ENCODE measurements around the gene TSSC4.

TSSC4 gene

DNA sequence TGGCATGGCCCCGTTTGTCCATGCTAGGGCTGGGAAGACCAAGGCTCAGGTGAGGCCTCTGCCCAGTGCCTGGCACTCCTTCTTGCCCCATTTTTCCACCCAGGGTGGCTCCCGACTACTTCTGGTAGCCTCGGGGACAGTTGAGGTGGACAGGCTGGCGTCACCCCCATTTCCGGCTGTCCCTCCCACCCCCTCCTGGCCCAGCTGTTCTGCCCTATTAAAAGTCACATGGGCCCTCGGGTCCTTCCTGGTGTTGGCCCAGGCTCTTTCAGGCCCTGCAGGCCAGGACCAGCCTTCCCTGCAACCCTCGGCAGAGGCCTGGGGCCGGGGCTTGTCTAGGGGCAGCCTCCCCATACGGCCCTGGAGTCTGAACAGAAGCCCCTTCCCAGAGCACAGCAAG lies 14.0 kb upstream of the TSSC4 start:
- no peak for DNase-seq (ENCODE audit: low read depth)

DNA sequence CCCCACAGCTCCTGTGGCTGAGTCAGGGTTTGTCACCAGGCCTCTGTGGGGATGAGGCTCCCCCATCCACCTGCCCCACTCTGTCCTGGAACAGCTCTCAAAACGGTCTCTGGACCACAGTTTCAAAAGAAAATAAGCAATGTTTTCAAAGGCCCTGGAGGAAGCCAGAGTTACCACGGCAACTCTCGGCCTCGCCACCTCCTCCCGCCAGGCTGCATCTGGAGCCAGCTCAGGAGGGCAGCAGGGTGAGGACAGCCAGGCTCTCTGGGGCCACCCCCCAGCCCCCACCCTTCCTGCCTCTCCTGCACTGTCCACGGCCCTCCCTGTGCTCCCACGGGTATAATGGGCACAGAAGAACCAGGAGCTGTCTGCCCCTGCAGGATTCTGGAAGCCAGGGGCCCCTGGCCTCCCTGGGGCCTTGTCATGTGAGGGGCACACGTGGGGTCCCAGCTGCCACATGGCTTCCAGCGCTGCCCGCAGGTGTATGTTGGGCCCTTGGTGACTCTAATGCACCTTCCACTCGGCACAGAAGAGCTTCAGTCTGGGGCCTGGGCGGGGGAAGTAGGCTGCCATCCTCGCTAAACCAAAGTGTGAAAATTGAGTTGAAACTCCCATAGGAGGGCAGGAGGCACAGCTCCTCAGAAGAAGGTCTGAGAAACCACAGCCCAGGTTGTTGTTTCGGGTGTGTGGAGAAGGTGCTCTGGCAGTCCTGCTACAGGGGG lies 13.1 kb upstream of the TSSC4 start:
- DNase-seq (ENCODE audit: low read depth) = no peak

DNA sequence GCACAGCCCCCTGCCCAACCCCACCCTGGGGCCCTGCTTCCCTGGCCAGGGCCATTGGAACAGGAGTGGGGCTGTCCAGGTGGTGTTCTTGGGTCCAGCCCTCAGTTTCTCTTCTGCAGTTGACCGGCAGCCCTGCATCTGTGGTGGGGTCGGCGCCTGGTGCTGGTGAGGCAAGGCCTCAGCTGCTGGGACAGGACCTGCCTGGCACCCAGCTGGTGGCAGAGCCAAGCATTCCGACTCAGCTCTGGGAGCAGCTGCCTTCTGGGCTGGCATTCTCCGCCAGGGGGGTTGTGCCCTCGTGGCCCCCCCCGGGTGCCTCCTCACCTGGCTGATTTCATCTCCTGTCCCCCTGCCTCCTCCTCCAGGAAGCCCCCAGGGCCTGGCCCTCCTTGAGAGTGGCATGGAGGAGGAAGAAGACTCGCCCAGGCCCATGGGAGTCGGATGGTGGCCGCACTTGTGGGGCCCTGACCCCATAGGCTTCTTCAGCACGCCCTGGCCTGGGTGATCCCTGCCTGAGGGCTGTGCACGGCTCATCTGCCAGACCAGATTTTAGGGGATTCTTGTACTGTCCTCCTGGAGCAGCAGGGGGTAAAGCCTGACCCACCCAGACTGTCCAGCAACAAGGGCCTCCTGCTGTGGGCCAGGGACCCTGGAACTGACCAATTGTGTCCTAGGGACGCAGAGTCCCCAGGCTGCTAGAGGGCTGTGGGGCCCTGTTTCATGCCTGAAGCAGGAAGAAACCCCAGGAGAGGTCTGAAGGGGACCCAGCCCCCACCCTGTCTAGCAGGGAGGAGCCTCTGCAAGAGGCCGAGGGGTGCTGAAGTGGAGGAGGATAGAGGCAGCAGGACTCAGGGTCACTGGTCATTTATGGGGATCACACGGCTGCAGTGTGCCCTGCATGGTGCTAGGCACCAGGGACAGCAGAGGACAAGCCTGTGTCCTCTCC lies 11.8 kb upstream of the TSSC4 start:
- DNase-seq (ENCODE audit: low read depth) = no peak

DNA sequence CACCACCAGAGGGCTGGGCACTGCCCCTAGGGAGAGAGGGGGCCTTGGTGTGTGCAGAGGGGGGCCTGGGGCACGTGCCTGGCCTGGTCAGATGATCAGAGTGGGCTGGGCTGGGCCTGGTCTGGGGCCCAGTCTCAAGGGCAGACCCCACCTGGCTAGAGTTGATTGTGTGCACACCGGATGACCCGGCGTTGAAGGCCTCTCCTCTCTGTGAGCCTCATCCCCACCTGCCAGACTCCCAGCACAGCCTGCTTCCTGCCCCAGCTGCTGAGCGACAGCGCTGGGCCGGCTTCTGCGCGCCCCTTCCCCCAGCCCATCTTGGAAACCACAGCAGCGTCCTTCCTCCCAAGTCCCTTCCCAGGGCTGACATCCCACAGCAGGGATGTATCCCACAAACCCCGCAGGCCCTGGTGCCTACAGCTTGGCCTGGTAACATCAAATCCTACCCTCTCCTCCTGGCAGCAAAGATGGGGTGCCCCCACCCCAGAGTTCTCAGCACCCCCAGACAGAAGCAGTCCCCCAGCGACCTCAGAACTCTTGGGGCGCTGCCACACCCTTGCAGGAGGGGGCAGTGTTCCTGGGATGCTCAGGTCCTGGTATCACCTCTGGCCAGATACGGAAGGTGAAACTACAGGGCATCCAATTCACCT lies 11.0 kb upstream of the TSSC4 start:
- no peak for DNase-seq (ENCODE audit: low read depth)

DNA sequence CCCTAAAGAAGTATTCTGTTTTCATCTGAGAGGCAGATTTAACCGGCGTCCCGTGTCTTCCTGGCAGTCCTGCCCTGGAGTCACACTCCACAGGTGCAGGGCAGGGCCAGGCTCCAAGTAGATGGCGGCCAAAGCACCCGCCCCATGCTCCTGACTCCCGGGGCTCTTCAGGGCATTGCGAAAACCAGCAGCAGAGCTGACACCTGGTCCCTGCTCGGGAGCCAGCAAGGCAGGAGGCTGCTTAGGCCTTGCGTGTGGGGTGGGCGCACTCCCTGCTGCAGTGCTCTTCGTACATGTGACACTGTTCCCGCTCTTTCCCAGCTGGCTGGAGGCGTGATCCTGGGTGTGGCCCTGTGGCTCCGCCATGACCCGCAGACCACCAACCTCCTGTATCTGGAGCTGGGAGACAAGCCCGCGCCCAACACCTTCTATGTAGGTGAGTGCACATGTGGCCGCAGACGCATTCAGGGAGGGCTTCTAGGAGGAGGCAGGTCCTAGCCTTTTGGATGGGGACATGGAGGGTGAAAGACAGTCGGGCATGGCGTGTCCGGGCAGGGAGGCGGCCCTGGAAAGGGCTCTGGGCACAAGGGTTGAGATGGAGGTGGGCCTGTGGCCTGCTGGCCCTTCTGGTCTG lies 10.3 kb upstream of the TSSC4 start:
- DNase-seq (ENCODE audit: low read depth) = no peak

DNA sequence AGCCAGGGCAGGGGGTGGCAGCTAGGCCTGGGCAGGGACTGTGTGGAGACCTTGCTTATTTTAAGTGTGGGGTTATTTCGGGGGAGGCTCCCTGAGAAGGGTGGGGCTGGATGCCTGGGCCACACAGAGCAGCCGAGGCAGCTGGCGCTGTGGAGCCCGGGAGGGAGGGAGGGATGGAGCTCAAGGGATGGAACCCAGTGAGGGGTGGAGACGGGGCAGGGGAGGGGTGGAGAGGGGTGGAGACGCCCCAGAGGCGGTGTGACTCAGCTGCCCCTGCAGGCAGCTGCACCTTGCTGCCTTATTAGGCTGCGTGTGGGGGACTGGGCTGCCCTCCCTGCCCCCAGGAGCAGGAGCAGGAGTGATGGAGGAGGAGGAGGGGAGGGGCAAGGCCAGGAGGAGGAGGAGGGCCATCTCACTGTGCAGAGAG lies 9.8 kb upstream of the TSSC4 start:
- no peak for DNase-seq (ENCODE audit: low read depth)

DNA sequence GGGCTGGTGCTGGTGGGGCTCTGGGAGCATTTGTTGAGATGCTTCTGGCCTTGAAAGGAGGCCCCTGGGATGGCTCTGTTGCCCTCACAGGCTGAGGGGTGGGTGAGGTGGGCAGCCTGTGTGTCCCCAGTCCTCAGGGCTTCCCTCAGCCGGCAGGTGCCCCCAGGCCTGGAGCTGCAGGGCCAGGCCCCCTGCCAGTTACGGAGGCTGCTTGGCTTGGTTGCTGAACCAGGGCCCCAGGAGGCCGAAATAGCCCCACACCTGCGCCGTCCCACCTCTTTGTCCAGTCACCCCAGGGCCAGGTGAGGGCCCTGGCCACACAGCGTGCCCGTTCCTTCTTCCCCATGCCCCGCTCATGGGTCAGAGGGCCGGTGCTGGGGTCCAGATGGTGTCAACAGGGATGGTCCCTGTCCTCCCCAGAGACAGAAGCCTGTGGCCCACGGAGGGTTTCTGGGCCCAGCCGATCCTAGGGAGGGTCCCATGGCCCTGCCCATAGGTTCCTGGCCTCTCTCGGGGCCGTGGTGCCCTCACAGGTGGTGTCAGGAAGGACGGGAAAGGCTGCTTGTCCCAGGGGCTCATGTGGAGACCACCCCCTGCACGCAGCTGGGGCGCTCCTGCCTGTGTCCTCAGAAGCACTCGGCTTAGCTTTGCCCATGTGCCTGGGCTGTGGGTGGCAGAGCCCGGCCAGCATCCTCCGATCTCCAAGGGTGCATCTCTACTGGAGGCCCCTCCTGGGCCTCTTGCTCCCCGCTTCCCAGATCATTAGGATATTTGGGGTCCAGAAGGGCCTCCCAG lies 9.2 kb upstream of the TSSC4 start:
- no peak for DNase-seq (ENCODE audit: low read depth)

DNA sequence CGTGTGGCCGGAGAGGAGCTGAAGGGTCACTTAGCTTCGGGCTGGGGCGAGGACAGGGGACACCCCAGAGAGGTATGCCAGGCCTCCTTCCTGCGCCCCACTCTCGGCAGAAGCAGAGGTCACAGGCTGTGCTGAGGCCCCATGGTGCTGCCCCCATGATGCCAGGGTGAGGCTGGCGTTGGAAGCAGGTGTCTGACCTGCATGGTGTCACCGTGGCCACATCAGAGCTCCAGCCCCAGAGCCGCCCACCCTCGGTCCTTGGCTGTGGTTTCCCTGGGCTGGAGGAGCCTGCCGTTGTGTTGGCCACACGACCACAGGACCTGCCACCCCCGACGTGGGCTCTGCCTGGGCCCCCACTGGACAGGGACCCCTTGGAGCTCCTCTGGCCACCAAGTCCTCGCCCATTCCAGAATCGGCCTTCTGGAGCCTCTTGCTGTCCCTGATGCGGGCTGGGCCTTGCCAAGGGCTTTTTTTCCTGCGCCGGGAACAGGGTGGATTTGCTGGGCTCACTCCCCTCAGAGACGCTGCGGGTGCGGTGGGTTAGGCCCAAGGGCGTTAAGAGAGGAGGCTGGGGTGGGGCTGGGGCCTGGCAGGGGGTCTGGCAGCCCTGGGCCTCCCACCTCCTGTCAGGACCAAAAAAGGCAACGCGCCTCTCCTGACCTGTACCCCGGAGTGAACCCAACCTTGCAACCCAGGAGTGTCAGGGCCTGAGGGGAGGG lies 8.2 kb upstream of the TSSC4 start:
- DNase-seq (ENCODE audit: low read depth) = no peak

DNA sequence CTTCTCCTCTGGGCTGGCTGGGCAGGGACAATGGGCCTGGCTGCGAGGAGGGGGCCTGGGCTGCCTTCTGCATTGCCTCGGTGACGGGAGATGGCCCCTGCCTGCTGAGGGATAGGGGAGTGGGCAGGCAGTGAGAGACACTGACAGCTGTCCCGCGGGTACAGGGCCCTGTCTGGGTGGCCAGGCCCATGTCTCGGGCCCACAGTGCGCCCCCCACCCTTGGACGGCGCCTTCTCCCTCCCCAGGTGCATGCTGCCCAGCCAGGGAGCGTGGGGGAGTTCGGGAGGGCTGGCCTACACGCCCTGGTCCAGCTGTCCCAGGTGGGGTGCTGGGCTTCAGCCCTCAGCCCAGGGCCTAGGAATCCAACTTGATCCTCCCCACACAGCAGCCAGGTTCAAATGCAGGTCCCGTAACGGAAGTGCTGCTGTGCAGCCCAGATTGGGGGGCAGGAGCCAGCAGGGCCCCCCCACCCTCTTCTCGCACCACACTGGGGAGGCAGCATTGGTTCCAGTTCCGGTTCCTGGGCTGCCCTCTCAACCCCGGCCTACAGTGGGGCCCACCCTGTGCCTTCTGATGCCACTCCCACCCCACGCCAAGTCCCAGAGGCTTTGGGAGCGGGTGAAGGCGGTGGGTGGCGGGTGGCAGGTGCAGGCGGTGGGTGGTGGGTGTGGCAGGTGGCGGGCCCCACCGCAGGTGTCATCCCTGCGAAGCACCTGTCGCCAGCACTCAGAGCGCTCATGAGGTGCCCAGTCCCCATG lies 7.3 kb upstream of the TSSC4 start:
- no peak for DNase-seq (ENCODE audit: low read depth)

DNA sequence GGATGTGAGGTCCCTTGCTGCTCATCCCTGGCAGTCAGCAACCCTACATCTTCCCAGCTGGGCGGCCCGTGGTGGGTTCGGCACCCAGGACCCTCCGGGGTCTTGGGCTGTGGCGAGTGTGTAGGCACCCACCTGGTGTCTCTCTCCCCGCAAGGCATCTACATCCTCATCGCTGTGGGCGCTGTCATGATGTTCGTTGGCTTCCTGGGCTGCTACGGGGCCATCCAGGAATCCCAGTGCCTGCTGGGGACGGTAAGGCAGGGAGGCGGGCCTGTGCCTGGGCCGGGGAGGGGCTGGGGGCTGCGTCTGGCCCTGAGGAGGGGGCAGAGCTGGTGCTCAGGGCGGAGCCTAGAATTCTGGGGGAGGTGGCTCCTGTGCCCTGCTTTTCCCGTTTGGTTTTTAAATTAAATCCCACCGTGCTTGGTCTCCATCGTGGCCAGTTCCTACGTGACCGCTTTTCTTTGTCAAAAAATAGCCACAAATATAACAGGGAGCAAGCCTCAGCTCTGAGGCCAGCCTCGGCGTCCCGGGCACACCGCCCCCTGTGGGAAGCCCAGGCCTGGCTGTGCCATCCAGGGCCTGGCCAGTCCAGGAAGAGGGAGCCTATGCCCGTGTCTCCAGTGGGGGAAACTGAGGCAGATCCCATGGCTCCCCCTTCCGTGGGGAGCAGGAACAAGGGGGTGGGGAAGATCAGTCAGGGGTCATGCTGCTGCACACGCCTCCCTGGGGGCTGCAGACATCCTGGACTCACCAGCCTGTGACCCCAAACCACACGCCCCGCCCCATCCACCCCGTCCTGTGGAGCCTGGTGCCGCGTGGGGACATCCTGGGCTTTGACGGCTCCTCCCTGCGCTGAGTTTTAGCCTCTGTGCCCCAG lies 6.4 kb upstream of the TSSC4 start:
- no peak for DNase-seq (ENCODE audit: low read depth)

DNA sequence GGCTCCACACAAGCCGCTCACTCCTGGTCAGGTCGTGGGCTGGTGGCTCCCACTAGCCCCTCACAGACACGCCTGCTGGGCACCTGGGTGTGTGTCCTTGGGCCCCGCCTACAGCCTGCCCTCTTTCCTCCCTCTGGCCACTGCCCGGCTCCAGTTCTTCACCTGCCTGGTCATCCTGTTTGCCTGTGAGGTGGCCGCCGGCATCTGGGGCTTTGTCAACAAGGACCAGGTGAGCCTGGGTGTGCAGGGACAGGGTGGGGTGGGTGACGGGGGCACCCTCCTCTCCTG lies 5.8 kb upstream of the TSSC4 start:
- DNase-seq (ENCODE audit: low read depth) = no peak

DNA sequence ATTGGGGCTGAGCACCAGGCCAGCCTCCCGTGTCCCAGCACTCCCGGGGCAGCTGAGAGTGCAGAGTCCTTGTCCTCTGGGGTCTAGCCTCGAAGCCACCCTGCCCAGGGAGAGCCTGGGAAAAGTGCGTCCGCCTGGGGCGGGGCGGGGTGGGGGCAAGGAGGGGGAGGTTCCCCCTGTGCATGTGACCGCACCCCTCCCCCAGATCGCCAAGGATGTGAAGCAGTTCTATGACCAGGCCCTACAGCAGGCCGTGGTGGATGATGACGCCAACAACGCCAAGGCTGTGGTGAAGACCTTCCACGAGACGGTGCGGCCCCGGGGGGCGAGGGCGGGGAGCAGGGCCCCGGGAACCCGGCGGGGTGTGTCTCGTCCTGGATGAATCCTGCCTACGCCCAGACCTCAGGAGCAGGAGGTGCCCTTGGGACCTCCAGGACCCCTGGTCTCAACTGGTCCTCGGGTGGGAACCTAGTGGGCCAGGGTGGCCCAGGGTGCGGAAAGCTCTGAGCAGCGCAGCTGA lies 5.3 kb upstream of the TSSC4 start:
- DNase-seq (ENCODE audit: low read depth) = no peak

DNA sequence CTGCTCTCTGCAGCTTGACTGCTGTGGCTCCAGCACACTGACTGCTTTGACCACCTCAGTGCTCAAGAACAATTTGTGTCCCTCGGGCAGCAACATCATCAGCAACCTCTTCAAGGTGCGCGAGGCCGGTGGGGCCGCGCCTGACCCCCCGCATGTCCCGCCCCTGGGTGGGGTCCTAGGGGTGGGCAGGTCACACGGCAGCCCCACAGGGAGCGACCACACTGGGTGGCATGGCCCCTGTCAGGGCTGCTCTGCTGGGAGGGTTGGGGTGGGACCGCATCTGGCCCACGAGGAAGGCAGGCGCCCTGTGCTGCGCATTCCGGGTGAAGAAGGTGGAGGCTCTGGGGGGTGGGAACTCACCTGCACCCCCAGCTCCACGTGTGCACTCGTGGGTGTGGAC lies 4.7 kb upstream of the TSSC4 start:
- no peak for DNase-seq (ENCODE audit: low read depth)

DNA sequence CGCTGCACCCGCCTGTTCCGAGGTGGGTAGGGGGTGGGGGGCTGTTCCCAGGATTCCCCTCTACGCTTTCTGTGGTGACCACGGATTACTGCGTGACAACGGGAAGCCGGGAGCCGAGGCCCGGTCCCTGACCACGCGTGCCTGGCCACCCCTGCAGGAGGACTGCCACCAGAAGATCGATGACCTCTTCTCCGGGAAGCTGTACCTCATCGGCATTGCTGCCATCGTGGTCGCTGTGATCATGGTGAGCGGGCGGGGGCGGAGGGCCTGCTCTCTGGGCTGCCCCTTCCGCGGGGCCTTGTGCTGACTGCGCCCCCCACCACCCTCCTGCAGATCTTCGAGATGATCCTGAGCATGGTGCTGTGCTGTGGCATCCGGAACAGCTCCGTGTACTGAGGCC lies 4.1 kb upstream of the TSSC4 start:
- DNase-seq (ENCODE audit: low read depth) = no peak

DNA sequence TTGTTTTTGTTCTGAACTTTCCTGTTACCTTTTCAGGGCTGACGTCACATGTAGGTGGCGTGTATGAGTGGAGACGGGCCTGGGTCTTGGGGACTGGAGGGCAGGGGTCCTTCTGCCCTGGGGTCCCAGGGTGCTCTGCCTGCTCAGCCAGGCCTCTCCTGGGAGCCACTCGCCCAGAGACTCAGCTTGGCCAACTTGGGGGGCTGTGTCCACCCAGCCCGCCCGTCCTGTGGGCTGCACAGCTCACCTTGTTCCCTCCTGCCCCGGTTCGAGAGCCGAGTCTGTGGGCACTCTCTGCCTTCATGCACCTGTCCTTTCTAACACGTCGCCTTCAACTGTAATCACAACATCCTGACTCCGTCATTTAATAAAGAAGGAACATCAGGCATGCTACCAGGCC lies 3.5 kb upstream of the TSSC4 start:
- DNase-seq (ENCODE audit: low read depth) = no peak

DNA sequence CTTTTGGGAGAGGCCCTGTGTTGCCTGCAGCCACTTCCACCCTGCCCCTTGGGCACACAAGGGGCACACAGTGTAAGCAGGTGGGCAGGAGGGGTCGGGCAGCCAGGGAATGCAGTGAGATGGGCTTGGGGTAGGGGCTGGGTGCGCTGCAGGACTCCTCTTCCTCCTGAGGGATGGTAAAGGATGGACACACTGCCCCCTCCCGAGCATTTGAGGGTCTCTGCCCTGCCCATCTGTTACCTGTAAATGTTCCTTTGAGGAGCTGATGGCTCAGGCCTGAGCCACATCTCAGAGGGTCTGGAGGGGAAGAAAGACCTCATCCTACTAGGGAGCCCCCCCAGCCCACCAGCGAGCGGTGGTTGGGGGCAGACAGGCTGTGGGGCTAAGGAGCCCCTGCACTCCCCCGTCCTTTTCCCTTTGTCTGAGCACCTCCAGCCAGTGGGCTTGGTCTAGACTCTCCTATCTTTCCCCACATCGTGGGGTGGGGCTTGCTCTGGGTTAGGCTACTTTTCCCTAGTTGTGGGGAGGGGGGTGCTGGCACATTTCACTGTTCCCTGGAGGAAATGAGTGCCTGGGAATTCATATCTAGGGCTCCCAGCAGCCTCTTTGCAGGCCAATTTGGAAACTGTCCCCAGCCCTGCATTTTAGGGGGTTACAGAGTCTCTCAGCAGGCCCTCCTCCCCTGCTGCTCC lies 1.7 kb upstream of the TSSC4 start:
- no peak for DNase-seq (ENCODE audit: low read depth)

DNA sequence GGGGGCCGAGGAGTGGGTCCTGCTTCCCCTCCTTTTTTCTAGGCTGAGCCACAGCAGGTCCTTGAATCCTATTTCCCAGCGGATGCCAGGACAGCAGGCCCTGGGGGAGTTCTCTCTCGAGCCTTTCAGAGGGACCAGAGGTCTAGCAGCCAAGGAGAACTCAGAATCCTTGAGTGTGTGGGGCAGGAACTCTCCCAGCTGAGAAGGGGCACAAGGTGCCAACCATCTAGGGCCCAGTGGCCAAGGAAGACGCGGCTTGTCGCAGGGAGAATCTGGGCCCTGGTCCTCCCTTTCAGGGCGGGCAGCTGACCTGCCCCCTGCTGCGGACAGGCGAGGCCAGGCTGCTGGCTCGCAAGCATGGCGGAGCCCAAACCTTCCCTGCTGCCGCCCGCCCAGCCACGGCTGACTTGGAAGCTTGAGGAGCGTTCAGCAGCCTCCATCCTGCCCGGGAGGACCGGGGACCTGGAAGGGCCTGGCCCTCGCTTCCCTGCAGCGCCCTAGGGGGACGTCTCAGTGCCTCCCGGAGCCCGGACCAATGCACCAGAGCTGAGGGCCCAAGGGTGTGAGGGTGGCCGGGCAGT lies 972 bp upstream of the TSSC4 start:
- no peak for DNase-seq (ENCODE audit: low read depth)

DNA sequence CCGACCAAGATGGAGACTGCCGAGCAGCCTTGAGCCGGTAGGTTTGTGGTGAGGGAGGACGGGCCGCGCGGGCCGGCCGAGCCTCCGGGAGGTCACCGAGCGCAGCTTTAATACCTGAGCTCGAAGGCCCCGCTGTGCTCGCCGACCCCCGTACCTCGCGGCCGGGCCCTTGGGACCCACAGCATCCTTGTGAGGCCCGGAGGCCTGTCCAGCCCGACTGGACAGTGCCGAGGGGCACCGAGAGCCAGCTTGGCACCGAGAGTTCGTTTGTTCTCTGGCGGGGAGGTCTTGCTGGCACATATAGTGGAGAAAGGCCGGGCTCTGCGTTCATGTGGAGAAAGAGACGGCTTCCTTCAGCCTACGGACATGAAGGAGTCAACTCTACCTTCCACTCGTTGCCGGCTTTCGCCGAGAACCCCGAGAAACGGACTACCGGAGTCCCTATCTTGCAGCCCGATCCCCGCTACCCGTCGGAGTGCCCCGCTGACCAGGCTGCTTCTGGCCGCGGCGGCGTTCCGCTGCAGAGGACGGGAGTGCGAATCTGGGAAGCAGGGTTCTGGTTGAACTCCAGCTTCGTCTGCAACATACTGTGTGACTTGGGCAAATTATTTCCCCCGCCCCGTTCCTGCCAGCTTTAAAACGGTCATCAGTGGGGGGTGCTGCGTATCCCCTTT lies 349 bp downstream of the TSSC4 start:
- DNase-seq (ENCODE audit: low read depth) = no peak
